ENCODE measurements around the gene SLC1A2. TPM values are rescaled to one million over a fixed set of nuclear protein-coding genes. Genes with fewer than 3 reads are reported as not detected.

The SLC1A2 gene
- total RNA-seq, 3 donors from 2014 or later = 0.32 to 23.7 (median 10.5) TPM

GRCh38 chr11:35389112-35389511 is 30.2 kb downstream of the SLC1A2 start:
- H3K36me3 ChIP-seq = no peaks in the 10 kb centered on the region
- no peaks in the 10 kb centered on the region for H3K27me3 ChIP-seq
- H3K4me3 ChIP-seq = no peak overlapping the region
- DNase-seq (ENCODE audit: low spot score in 2 of 2) = no peak
- H3K27ac ChIP-seq = peak overlapping the region; percentile 45 to 55
- no peaks in the 10 kb centered on the region for H3K9me3 ChIP-seq
- TF ChIP-seq CTCF (IDR thresholded peaks at IDR 0.05) = no peak
- no peak for TF ChIP-seq POLR2A (IDR thresholded peaks at IDR 0.05)
- H3K4me1 ChIP-seq = peaks cover 4 to 12% of the 10 kb centered on the region in 2 donors
- intact Hi-C loops (cut with DNase I; ENCODE audit: low total_unique reads) = no loop called here

GRCh38 chr11:35388061-35388460 is 31.3 kb downstream of the SLC1A2 start:
- intact Hi-C loops (cut with DNase I; ENCODE audit: low total_unique reads) = no loop called here
- no peaks in the 10 kb centered on the region for H3K36me3 ChIP-seq
- no peak for DNase-seq (ENCODE audit: low spot score in 2 of 2)
- TF ChIP-seq POLR2AphosphoS5 (IDR thresholded peaks at IDR 0.05) (no peak), POLR2A (IDR thresholded peaks at IDR 0.05) (no peak), CTCF (IDR thresholded peaks at IDR 0.05) (no peak)
- peak overlapping the region; percentile 15 to 55 for H3K27ac ChIP-seq
- H3K27me3 ChIP-seq = no peaks in the 10 kb centered on the region
- no peaks in the 10 kb centered on the region for H3K9me3 ChIP-seq
- peaks cover 4 to 12% of the 10 kb centered on the region in 2 donors for H3K4me1 ChIP-seq
- H3K4me3 ChIP-seq = no peak overlapping the region

GRCh38 chr11:35387111-35387982 is 32.0 kb downstream of the SLC1A2 start:
- H3K27ac ChIP-seq = peak overlapping the region in 1 of 2 donors; percentile 15
- intact Hi-C loops (cut with DNase I; ENCODE audit: low total_unique reads) = no loop called here

GRCh38 chr11:35383953-35384352 is 35.4 kb downstream of the SLC1A2 start:
- intact Hi-C loops (cut with DNase I; ENCODE audit: low total_unique reads) = no loop called here
- DNase-seq (ENCODE audit: low spot score in 2 of 2) = no peak

More at GRCh38 chr11:35387111-35387982, 32.0 kb downstream of the SLC1A2 start:
- Histone ChIP-seq H3K4me3 (no peak overlapping the region), H3K9me3 (no peaks in the 10 kb centered on the region), H3K36me3 (no peaks in the 10 kb centered on the region), H3K27me3 (no peaks in the 10 kb centered on the region), H3K4me1 (peaks cover 4 to 11% of the 10 kb centered on the region in 2 donors)
- TF ChIP-seq CTCF (IDR thresholded peaks at IDR 0.05) (no peak), POLR2AphosphoS5 (IDR thresholded peaks at IDR 0.05) (no peak), POLR2A (IDR thresholded peaks at IDR 0.05) (no peak)
- DNase-seq (ENCODE audit: low spot score in 2 of 2) = no peak

More at GRCh38 chr11:35383953-35384352, 35.4 kb downstream of the SLC1A2 start:
- no peaks in the 10 kb centered on the region for H3K9me3 ChIP-seq
- H3K27ac ChIP-seq = no peak overlapping the region
- TF ChIP-seq POLR2AphosphoS5 (IDR thresholded peaks at IDR 0.05) (no peak), CTCF (IDR thresholded peaks at IDR 0.05) (no peak), POLR2A (IDR thresholded peaks at IDR 0.05) (no peak)
- no peak overlapping the region for H3K4me3 ChIP-seq
- H3K36me3 ChIP-seq = no peaks in the 10 kb centered on the region
- no peaks in the 10 kb centered on the region for H3K4me1 ChIP-seq
- H3K27me3 ChIP-seq = no peaks in the 10 kb centered on the region

Measured in breast epithelium (tissue), 4 donors.